Endothelial cell of umbilical vein (primary cell): ENCODE data around the gene NF1. TPM values are rescaled to one million over a fixed set of nuclear protein-coding genes. Genes with fewer than 3 reads are reported as not detected.

Source experiments
- BruUV-seq: library from RNA; stranded (reverse); fragments of 400-500 nt; replicated peaks from 2 replicates; lab custom pipeline; 2021; lab: Mats Ljungman, UMichigan
- CTCF ChIA-PET: fragments of 300-600, 350-600 bp; sonication (Branson Sonifier 250); formaldehyde crosslinking; loops from one replicate; lab custom pipeline; 2021; ENCODE audit warnings: antibody characterized with exemption, inconsistent platforms; lab: Charles Lee
- POLR2A ChIA-PET: fragments of 300-600, 350-600 bp; sonication (Branson Sonifier 250); formaldehyde crosslinking; loops from one replicate; lab custom pipeline; 2021; ENCODE audit warnings: antibody characterized with exemption, inconsistent platforms; lab: Charles Lee
- DNase-seq: peaks from one replicate; pipeline ENCODE4 v3.0.0-alpha.2; 2011; ENCODE audit warnings: low read depth, low spot score
- FAIRE-seq: peaks from 2 replicates; lab custom pipeline; 2011; peaks lifted over from hg19 to GRCh38; lab: Jason Lieb, UNC
- H2AFZ ChIP-seq: 2 replicates; pipeline ENCODE4 v1.6.0; 2012; ENCODE audit warnings: low read depth, low read length, control low read depth, inconsistent platforms
- H3K27ac ChIP-seq: 2 replicates; pipeline ENCODE4 v1.5.1; 2011; ENCODE audit warnings: low read depth, mild to moderate bottlenecking, control low read depth, low read length, moderate library complexity; ENCODE audit not compliant: insufficient read depth
- H3K27me3 ChIP-seq, 2 experiments: 2 replicates each; pipeline versions ENCODE4 v1.6.0 to v1.6.1; 2011; ENCODE audit warnings: low read length in 2 of 2, mixed read lengths in 1 of 2; ENCODE audit not compliant: control insufficient read depth in 2 of 2, insufficient read depth in 2 of 2
- H3K36me3 ChIP-seq, 2 experiments: 2 replicates in 1 of 2; 3 replicates in 1 of 2; pipeline ENCODE4 v1.5.1; 2011; ENCODE audit warnings: low read length in 2 of 2, mild to moderate bottlenecking in 1 of 2, moderate library complexity in 1 of 2; ENCODE audit not compliant: control insufficient read depth in 2 of 2, insufficient read depth in 2 of 2; ENCODE audit errors: extremely low read depth in 1 of 2
- H3K4me1 ChIP-seq: 3 replicates; pipeline ENCODE4 v1.5.1; 2011; ENCODE audit warnings: mild to moderate bottlenecking, low read length; ENCODE audit not compliant: control insufficient read depth, insufficient read depth; ENCODE audit errors: extremely low read depth
- H3K4me2 ChIP-seq: 2 replicates; pipeline ENCODE4 v1.6.1; 2011; ENCODE audit warnings: low read length, control low read depth, mixed read lengths; ENCODE audit not compliant: insufficient read depth
- H3K4me3 ChIP-seq, 3 experiments: fragments of 200-600 bp in 1 of 3; sonication (generic), shearing (Covaris generic) in 1 of 3; replicated peaks in 1 of 3; 2 replicates each; pipeline ENCODE4 v1.5.1; 2011 to 2016; ENCODE audit warnings: control low read depth in 3 of 3, low read length in 3 of 3, mild to moderate bottlenecking in 2 of 3, inconsistent platforms in 1 of 3, low read depth in 1 of 3, moderate library complexity in 1 of 3; ENCODE audit not compliant: insufficient read depth in 1 of 3
- H3K79me2 ChIP-seq: 2 replicates; pipeline ENCODE4 v1.6.0; 2012; ENCODE audit warnings: low read length, inconsistent platforms; ENCODE audit not compliant: control insufficient read depth, insufficient read depth
- H3K9ac ChIP-seq: replicated peaks from 2 replicates; pipeline ENCODE3; 2011; ENCODE audit warnings: low read length, control low read depth; ENCODE audit not compliant: insufficient read depth; ENCODE audit errors: extremely low read depth
- H3K9me1 ChIP-seq: replicated peaks from 3 replicates; pipeline ENCODE4 v1.6.0; 2011; ENCODE audit warnings: mild to moderate bottlenecking, low read length; ENCODE audit not compliant: control insufficient read depth, insufficient read depth; ENCODE audit errors: extremely low read depth
- H3K9me3 ChIP-seq: replicated peaks from 2 replicates; pipeline ENCODE4 v1.5.1; 2012; ENCODE audit warnings: low read length, inconsistent platforms; ENCODE audit not compliant: control insufficient read depth, insufficient read depth
- H4K20me1 ChIP-seq: replicated peaks from 2 replicates; pipeline ENCODE3; 2011; ENCODE audit warnings: mild to moderate bottlenecking, low read length; ENCODE audit not compliant: control insufficient read depth, insufficient read depth; ENCODE audit errors: extremely low read depth
- EZH2 ChIP-seq: IDR thresholded peaks from 2 replicates; pipeline ENCODE4 v1.6.1; 2012; ENCODE audit warnings: borderline replicate concordance, low read depth, mild to moderate bottlenecking, moderate library complexity, low read length, inconsistent platforms; ENCODE audit not compliant: severe bottlenecking
- FOS ChIP-seq: IDR thresholded peaks from 2 replicates; pipeline ENCODE4 v1.6.1; 2011; ENCODE audit warnings: mild to moderate bottlenecking, low read length, moderate library complexity, borderline replicate concordance; ENCODE audit not compliant: insufficient read depth
- GATA2 ChIP-seq: IDR thresholded peaks from 2 replicates; pipeline ENCODE4 v1.7.0; 2011; ENCODE audit warnings: low read depth, mild to moderate bottlenecking, moderate library complexity, mixed read lengths, low read length; ENCODE audit not compliant: insufficient read length, insufficient read depth
- JUN ChIP-seq: IDR thresholded peaks from 2 replicates; pipeline ENCODE4 v1.6.1; 2011; ENCODE audit warnings: borderline replicate concordance, low read depth; ENCODE audit not compliant: insufficient read length, insufficient read depth
- MAX ChIP-seq: IDR thresholded peaks from 2 replicates; pipeline ENCODE4 v1.6.1; 2011; ENCODE audit not compliant: insufficient read depth, insufficient read length
- POLR2A ChIP-seq: IDR thresholded peaks from 2 replicates; pipeline ENCODE4 v1.6.1; 2012; ENCODE audit warnings: low read depth, mild to moderate bottlenecking, control low read depth, low read length
- POLR2AphosphoS5 ChIP-seq: IDR thresholded peaks from 2 replicates; pipeline ENCODE4 v1.6.1; 2012; ENCODE audit warnings: low read depth, mild to moderate bottlenecking, control low read depth, low read length, moderate library complexity; ENCODE audit not compliant: insufficient read depth
- dilution Hi-C: fragments of 300-500 bp; cut with MboI; formaldehyde crosslinking; loops from one replicate; pipeline ENCODE4 v1.15.0; 2019; ENCODE audit warnings: low sequenced_read_pairs; ENCODE audit not compliant: extremely low pct_ligation_motif_present
- intact Hi-C: fragments of 100-400 bp; cut with micrococcal nuclease; formaldehyde crosslinking; loops from one replicate; pipeline ENCODE4 v1.10.0; 2022
- polyA plus RNA-seq, 4 experiments: library from polyadenylated mRNA; depleted of rRNA in 3 of 4; stranded (reverse) in 3 of 4; unstranded in 1 of 4; fragments of >200 nt; gene quantifications; 2 replicates each; pipeline versions ENCODE4 v1.2.1 to v1.2.3, GENCODE V29; 2011 to 2012; ENCODE audit warnings: missing spikeins in 1 of 4
- total RNA-seq: library from RNA; stranded (reverse); gene quantifications from 2 replicates; pipeline ENCODE4 v1.2.3, GENCODE V29; 2021
- TF ChIP-seq, protein P1 (sequence below), 2 donors: IDR thresholded peaks; 1 replicate in 1 of 2; 2 replicates in 1 of 2; pipeline ENCODE4 v1.5.1; 2011; ENCODE audit warnings: low read length in 2 of 2, mild to moderate bottlenecking in 2 of 2, moderate library complexity in 2 of 2, control low read depth in 1 of 2, inconsistent platforms in 1 of 2, low read depth in 1 of 2; ENCODE audit not compliant: insufficient read depth in 1 of 2; ENCODE audit errors: extremely low read depth in 1 of 2

The NF1 gene
- total and polyA plus RNA-seq, 2 donors (not counting 3 experiments of a cell fraction or from before 2014, with no cell fraction given), result 13.7 to 42.4 TPM

- dilution Hi-C loops, result no loop called here
Measured at GRCh38 chr17:31050948-31051347, 43.8 kb upstream of the NF1 start.

GRCh38 chr17:31051506-31051905 lies 43.3 kb upstream of the NF1 start:
- Histone ChIP-seq H3K9ac (no peak overlapping the region), H3K27me3 (peaks cover 0 to 5% of the 10 kb centered on the region in 2 experiments), H2AFZ (no peak overlapping the region), H3K9me3 (no peaks in the 10 kb centered on the region), H3K9me1 (no peaks in the 10 kb centered on the region), H4K20me1 (no peaks in the 10 kb centered on the region), H3K79me2 (no peaks in the 10 kb centered on the region), H3K27ac (no peak overlapping the region), H3K4me1 (no peaks in the 10 kb centered on the region), H3K4me2 (no peak overlapping the region), H3K36me3 (no peaks in the 10 kb centered on the region), H3K4me3 (no peak overlapping the region)
- POLR2A ChIA-PET, result no interaction called here
- DNase-seq (no peak), FAIRE-seq (no peak)
- no TSS peak for BruUV-seq
- TF ChIP-seq JUN, result no peak
- no peak for TF ChIP-seq FOS
- no peak for TF ChIP-seq POLR2A
- no peak for TF ChIP-seq EZH2
- no peak for TF ChIP-seq MAX
- TF ChIP-seq, protein P1, sequence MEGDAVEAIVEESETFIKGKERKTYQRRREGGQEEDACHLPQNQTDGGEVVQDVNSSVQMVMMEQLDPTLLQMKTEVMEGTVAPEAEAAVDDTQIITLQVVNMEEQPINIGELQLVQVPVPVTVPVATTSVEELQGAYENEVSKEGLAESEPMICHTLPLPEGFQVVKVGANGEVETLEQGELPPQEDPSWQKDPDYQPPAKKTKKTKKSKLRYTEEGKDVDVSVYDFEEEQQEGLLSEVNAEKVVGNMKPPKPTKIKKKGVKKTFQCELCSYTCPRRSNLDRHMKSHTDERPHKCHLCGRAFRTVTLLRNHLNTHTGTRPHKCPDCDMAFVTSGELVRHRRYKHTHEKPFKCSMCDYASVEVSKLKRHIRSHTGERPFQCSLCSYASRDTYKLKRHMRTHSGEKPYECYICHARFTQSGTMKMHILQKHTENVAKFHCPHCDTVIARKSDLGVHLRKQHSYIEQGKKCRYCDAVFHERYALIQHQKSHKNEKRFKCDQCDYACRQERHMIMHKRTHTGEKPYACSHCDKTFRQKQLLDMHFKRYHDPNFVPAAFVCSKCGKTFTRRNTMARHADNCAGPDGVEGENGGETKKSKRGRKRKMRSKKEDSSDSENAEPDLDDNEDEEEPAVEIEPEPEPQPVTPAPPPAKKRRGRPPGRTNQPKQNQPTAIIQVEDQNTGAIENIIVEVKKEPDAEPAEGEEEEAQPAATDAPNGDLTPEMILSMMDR (IDR thresholded peaks at IDR 0.05; ENCODE audit: extremely low read depth in 1 of 2, insufficient read depth in 1 of 2, low read depth in 1 of 2, low read length in 2 of 2), result no peak
- no peak for TF ChIP-seq GATA2
- dilution Hi-C loops (no loop called here), intact Hi-C loops (no loop called here)
- CTCF ChIA-PET, result interaction anchor here (1.3 to 1.8 kb wide), 2 partner anchors 11 to 15 kb away, joined by 4 to 8 read pairs; no protein-coding TSS in a partner anchor

More at GRCh38 chr17:31050948-31051347, 43.8 kb upstream of the NF1 start:
- H3K27me3 ChIP-seq, result peaks cover 0 to 5% of the 10 kb centered on the region in 2 experiments
- CTCF ChIA-PET, result interaction anchor here (1.8 kb wide), 1 partner anchor 11 kb away, joined by 8 read pairs; no protein-coding TSS in a partner anchor
- no peak overlapping the region for H3K4me2 ChIP-seq
- no peaks in the 10 kb centered on the region for H3K4me1 ChIP-seq
- no peaks in the 10 kb centered on the region for H3K9me3 ChIP-seq
- no peak for FAIRE-seq
- intact Hi-C loops, result no loop called here
- no TSS peak for BruUV-seq
- no peaks in the 10 kb centered on the region for H3K9me1 ChIP-seq
- H3K79me2 ChIP-seq, result no peaks in the 10 kb centered on the region
- no peak for TF ChIP-seq POLR2AphosphoS5
- TF ChIP-seq MAX, result no peak
- H3K9ac ChIP-seq, result no peak overlapping the region
- H3K36me3 ChIP-seq, result no peaks in the 10 kb centered on the region
- no peaks in the 10 kb centered on the region for H4K20me1 ChIP-seq
- H3K4me3 ChIP-seq, result no peak overlapping the region
- POLR2A ChIA-PET, result no interaction called here
- H2AFZ ChIP-seq, result no peak overlapping the region
- DNase-seq, result no peak
- H3K27ac ChIP-seq, result no peak overlapping the region
